Small intestine (tissue), 16 donors: Measurements from ENCODE around the gene FOXE1. TPM values are rescaled to one million over a fixed set of nuclear protein-coding genes. Genes with fewer than 3 reads are reported as not detected.

ENCODE experiments used
- DNase-seq, 2 donors: peaks; one replicate each; pipeline versions ENCODE4 v3.0.0 to v3.0.0-alpha.2; 2013
- FAIRE-seq: peaks from 2 replicates; lab custom pipeline; 2012; peaks lifted over from hg19 to GRCh38; lab: Jason Lieb, UNC
- H3K27ac ChIP-seq, 3 donors: one replicate each; pipeline ENCODE4 v1.5.1; 2013; ENCODE audit warnings: low read length in 2 of 3, mild to moderate bottlenecking in 2 of 3, control low read depth in 1 of 3, inconsistent platforms in 1 of 3, low read depth in 1 of 3, moderate library complexity in 1 of 3
- H3K27me3 ChIP-seq, 3 donors: one replicate each; pipeline ENCODE4 v1.6.1; 2013; ENCODE audit warnings: low read length in 3 of 3, inconsistent platforms in 1 of 3; ENCODE audit not compliant: control insufficient read depth in 3 of 3, insufficient read depth in 3 of 3
- H3K36me3 ChIP-seq, 3 donors: one replicate each; pipeline ENCODE4 v1.6.1; 2013; ENCODE audit warnings: low read length in 3 of 3, inconsistent platforms in 1 of 3, low read depth in 1 of 3, mild to moderate bottlenecking in 1 of 3, moderate library complexity in 1 of 3; ENCODE audit not compliant: control insufficient read depth in 3 of 3, insufficient read depth in 2 of 3
- H3K4me1 ChIP-seq, 3 donors: one replicate each; pipeline ENCODE4 v1.6.1; 2013; ENCODE audit warnings: low read length in 2 of 3, inconsistent platforms in 1 of 3, low read depth in 1 of 3, mild to moderate bottlenecking in 1 of 3, moderate library complexity in 1 of 3; ENCODE audit not compliant: control insufficient read depth in 3 of 3, insufficient read depth in 2 of 3
- H3K4me3 ChIP-seq, 3 donors: one replicate each; pipeline ENCODE4 v1.5.1; 2013; ENCODE audit warnings: low read length in 3 of 3, control low read depth in 1 of 3, inconsistent platforms in 1 of 3, low read depth in 1 of 3, mild to moderate bottlenecking in 1 of 3, moderate library complexity in 1 of 3
- H3K9me3 ChIP-seq, 2 donors: one replicate each; pipeline ENCODE4 v1.6.1; 2013; ENCODE audit warnings: low read depth in 1 of 2, low read length in 1 of 2; ENCODE audit not compliant: control insufficient read depth in 2 of 2, insufficient read depth in 1 of 2
- WGBS, 3 donors: extraction: QIAGEN DNeasy Blood & Tissue Kit; methylation state at CpG; one replicate each; pipeline ENCODE4 v1.1.7; 2013; 5-methylcytosine and 5-hydroxymethylcytosine counted together
- long read RNA-seq, 10 donors: transcript quantifications; one replicate each; lab custom pipeline, GENCODE V29; 2026
- polyA plus RNA-seq, 4 donors: library from polyadenylated mRNA; stranded (reverse) in 3 of 4; unstranded in 1 of 4; fragments of 200-250 nt in 3 of 4; fragments of 120-200 nt in 1 of 4; gene quantifications; one replicate each; pipeline versions ENCODE4 v1.2.1 to v1.2.3, GENCODE V29; 2013
- donor health status: healthy with polysubstance abuse.
- donor health status: control.
- donor health status: control.
- donor health status: Bipolar disorder and iron deficiency.
- donor health status: healthy.

The FOXE1 gene
- under 1 TPM in 1 of 4 donors, not detected in 3; 0.03 TPM for polyA plus RNA-seq
- long read RNA-seq, donor 1 = 0 reads
- long read RNA-seq, donor 2 = 0 reads
- long read RNA-seq, donor 3 = 0 reads
- long read RNA-seq, donor 4 = 0 reads
- long read RNA-seq, donor 5 = 0 reads
- long read RNA-seq, donor 6 = 0 reads
- long read RNA-seq, donor 7 = 0 reads
- long read RNA-seq, donor 8 = 0 reads
- long read RNA-seq, donor 9 = 0 reads
- long read RNA-seq, donor 10 = 0 reads

DNA sequence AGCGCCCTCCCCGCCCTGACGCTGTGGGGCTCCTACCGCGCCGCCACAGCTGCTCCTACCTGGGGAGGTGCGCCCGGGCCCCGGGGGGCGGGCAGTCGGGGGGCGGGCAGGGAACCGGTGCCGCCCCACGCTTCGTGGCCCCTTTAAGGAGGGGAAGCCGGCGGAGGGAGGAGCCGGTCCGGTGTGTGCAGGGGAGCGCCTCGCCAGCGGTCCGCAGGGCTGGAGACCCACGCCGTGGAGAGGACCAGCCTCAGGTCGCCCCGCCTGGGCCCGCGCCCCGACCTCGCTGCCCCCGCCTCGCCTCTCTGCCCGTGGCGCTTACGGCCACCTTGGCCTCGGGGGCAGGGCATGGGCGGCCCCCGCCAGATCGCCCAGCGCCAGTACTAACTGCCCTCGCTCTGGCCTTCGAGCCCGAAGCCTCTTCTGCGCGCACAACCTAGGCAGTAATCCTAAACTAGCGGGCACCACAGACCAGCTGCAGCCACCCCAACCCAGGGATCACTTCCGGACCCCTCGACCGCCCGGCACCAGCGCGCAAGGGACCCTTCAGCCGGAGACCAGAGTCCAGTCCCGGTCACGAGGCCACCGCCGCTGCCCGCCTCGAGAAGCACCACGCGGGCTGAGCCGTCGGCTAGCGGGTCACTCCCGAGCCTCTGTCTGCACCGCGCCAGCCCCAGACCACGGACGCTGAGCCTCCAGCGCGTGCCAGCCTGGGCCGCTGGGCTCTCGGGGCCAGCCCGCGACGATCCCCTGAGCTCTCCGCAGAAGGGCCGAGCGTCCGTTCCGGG, at the start of gene FOXE1:
TSS of gene FOXE1 (plus strand) at position 171 of the 788 bp plus-strand sequence. CDS start 689 bp downstream, outside the sequence.
- H3K9me3 ChIP-seq = peaks cover 0 to 2% of the 10 kb centered on the region in 2 donors
- DNase-seq (no peak), FAIRE-seq (no peak)
- 1 to 3% (median 2%) methylated on average over 51 to 83 of the region's 83 CpGs for WGBS, 3 donors
- H3K4me1 ChIP-seq = peaks cover 4 to 6% (median 4%) of the 10 kb centered on the region in 3 donors
- peak within 1 kb of the TSS in 1 of 3 donors; percentile 50 for H3K4me3 ChIP-seq
- H3K27me3 ChIP-seq = peaks cover 30 to 93% (median 71%) of the 10 kb centered on the region in 3 donors
- H3K36me3 ChIP-seq = no peaks in the 10 kb centered on the region
- no peak within 1 kb of the TSS for H3K27ac ChIP-seq

DNA sequence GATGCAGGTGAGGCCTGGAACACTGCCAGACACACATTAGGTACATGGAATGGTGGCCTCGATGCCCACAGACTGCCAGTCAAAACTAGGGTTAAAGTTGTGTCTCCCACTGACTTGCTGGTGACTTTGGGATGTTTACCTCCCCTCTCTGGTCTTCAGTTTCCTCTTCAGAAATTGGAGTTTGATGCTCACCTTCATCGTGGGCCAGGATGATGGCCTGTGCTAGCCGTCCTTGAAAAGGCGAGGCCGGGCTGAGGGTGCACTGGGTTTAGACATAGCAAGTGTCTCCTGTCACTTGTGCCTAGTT, 49.0 kb upstream of the FOXE1 start:
- DNase-seq (no peak), FAIRE-seq (no peak)
- Histone ChIP-seq H3K9me3 (no peaks in the 10 kb centered on the region), H3K4me1 (peaks cover 0 to 6% (median 0%) of the 10 kb centered on the region in 3 donors), H3K36me3 (no peaks in the 10 kb centered on the region), H3K4me3 (peak overlapping the region in 1 of 3 donors; percentile 22), H3K27me3 (peaks cover 0 to 24% (median 9%) of the 10 kb centered on the region in 3 donors), H3K27ac (peak overlapping the region in 1 of 3 donors; percentile 4)
- WGBS, 3 donors = 62 to 70% (median 65%) methylated on average over 5 of the region's 5 CpGs

DNA sequence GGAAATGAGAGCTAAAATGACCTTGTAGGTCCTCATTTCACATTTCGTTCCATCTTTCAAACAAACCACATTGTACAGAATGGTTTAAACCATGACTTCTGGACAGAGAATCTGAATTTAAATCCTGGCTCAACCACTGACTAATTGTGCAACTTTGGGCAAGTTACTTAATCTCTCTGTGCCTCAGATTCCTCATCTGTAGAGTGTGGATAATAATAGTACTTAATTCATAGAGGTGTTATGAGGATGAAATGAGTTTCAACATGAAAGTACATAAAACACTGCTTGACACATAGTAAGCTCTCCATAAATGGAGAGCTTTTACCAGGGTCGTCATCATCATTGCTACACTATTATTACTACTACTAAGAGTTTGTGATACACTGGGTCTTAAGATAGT, 46.3 kb upstream of the FOXE1 start:
- peaks cover 0 to 24% (median 9%) of the 10 kb centered on the region in 3 donors for H3K27me3 ChIP-seq
- H3K4me3 ChIP-seq = no peak overlapping the region
- H3K27ac ChIP-seq = no peak overlapping the region
- FAIRE-seq = no peak
- no peaks in the 10 kb centered on the region for H3K9me3 ChIP-seq
- WGBS, 3 donors = 68 to 81% (median 70%) methylated on average over 2 of the region's 2 CpGs
- peaks cover 0 to 6% (median 0%) of the 10 kb centered on the region in 3 donors for H3K4me1 ChIP-seq
- DNase-seq = no peak
- H3K36me3 ChIP-seq = no peaks in the 10 kb centered on the region

DNA sequence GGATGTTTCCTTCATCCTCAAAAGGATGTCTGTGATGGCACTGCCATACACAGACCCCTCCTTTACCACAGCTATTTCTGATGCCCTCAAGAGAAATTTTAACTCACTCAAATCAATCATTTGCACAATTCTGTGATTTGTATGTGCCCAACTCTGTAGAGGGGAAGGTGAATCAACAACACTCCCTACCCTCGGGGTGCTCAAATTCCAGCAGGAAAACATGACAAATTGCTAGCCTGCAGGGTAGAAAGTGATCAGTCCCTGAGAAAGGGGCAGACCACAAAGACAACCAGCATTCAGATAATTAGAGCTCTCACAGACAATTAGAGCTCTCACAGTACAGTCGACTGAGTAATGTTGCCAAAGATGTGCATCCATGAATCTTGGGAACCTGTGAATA, 45.3 kb upstream of the FOXE1 start:
- Histone ChIP-seq H3K27ac (no peak overlapping the region), H3K27me3 (peaks cover 0 to 24% (median 9%) of the 10 kb centered on the region in 3 donors), H3K36me3 (no peaks in the 10 kb centered on the region), H3K9me3 (no peaks in the 10 kb centered on the region), H3K4me3 (no peak overlapping the region), H3K4me1 (no peaks in the 10 kb centered on the region)
- WGBS, 3 donors = 47 to 68% (median 50%) methylated on average over 2 of the region's 2 CpGs
- DNase-seq (no peak), FAIRE-seq (no peak)

DNA sequence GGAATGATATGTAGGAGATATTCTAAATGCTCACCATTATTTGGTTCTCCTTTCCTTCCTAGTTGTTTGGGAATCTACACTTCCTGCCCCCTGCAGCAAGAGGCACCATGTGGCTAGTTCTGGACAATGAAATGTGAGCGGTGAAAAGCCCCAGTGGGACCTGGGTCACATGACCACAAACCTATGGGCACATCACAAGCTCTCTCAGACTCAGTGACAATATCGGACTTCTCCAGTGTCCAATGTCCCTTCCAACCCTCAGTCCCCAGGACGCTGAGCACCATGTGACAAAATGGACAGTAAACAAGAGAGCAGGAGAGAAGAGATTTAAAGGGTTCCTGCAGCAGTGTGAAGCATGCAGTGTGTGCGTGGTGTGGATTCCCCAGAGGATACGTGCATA, 44.6 kb upstream of the FOXE1 start:
- no peaks in the 10 kb centered on the region for H3K9me3 ChIP-seq
- no peak overlapping the region for H3K27ac ChIP-seq
- no peaks in the 10 kb centered on the region for H3K4me1 ChIP-seq
- H3K27me3 ChIP-seq = peaks cover 0 to 24% (median 9%) of the 10 kb centered on the region in 3 donors
- WGBS, 3 donors = 70 to 72% (median 70%) methylated on average over 5 of the region's 5 CpGs
- no peak overlapping the region for H3K4me3 ChIP-seq
- no peaks in the 10 kb centered on the region for H3K36me3 ChIP-seq
- no peak for FAIRE-seq
- no peak for DNase-seq

DNA sequence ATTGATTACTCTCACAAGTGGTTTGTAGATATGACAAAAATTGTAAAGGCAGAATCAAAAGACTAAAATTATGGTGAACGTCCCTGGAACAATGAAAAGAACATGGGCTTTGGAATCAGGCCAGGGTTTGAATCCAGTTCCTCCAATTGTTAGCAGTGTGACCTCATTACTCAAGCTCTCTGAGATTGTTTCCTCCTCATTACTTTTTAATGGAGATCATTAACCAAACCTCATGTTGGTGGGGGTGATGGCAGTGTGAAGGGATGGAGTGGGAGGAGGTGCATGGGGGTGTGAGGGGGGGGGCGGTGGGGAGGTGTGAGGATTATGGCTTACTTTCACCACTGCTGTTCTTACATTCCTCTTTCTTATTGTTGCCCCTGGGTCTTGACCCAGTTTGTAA, 44.1 kb upstream of the FOXE1 start:
- FAIRE-seq (no peak), DNase-seq (no peak)
- no peaks in the 10 kb centered on the region for H3K9me3 ChIP-seq
- H3K27me3 ChIP-seq = peaks cover 0 to 21% (median 9%) of the 10 kb centered on the region in 3 donors
- no peak overlapping the region for H3K4me3 ChIP-seq
- WGBS, 3 donors = 37 to 51% (median 44%) methylated on average over 2 of the region's 2 CpGs
- no peaks in the 10 kb centered on the region for H3K4me1 ChIP-seq
- H3K27ac ChIP-seq = no peak overlapping the region
- no peaks in the 10 kb centered on the region for H3K36me3 ChIP-seq

DNA sequence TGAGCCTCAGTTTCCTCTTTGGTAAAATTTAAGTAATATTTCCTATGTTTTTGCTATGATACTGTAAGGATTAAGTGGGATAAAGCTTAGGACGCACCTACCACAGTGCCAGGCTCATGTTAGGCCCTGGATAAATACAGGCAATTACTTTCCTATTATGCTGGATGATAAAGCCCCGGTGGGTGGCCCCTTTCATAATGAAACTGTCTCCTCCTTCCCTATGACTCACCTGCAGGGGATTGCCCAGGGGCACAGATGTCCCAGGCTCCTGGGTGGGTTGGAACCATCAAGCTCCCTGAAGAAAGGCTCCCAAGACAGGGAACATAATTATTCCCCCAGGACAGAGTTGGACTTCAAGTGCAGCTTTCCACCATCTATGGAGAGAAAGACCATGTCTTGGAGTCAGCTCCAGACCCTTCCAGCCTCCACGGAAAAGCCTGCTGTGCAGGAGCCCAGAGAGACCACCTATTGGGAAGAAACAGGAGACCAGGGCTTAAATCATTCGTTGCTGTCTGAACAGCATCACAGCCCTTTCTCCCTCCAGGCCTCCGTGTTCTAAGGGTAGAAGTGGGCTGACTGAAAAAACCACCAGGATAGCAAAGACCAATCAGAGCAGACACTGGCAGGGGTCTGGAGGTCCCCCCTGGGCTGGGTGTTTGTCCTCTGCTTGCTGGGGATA, 43.2 kb upstream of the FOXE1 start:
- H3K27me3 ChIP-seq = peaks cover 0 to 15% (median 6%) of the 10 kb centered on the region in 3 donors
- no peak for DNase-seq
- FAIRE-seq = no peak
- no peaks in the 10 kb centered on the region for H3K9me3 ChIP-seq
- WGBS, 3 donors = 61 to 70% (median 63%) methylated on average over 5 of the region's 5 CpGs
- H3K4me1 ChIP-seq = no peaks in the 10 kb centered on the region
- H3K27ac ChIP-seq = no peak overlapping the region
- H3K4me3 ChIP-seq = no peak overlapping the region
- H3K36me3 ChIP-seq = no peaks in the 10 kb centered on the region

DNA sequence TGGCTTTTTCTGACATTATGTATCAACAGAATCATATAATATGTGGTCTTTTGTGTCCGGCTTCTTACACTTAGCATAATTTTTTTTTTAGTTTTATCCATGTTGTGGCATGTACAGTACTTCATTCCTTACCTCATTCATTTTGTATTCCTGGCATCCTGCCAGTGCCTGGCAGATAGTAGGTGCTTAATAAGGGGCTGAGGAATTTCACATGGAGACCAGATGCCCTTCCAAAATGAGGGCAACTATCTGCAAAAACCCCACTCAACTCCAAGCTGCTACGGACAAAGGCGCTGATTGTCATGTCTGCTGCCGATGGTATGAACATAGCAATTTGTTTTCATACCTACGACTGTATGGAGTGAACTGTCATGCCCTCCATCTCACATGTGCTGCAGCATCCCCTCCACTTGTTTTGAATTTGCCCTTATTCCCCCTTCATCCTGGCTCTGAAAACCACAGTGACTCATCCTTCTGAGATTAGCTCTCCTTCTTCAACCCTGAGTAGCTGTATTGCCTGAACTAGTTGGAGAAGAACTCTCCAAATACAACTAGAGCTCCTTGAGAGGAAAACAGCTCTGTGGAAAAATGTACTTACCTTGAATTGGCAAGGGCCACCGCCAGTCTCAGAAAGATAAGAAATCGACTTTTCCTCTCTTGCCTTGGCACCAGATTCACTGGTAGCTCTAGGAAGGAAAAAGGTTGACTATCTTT, 41.3 kb upstream of the FOXE1 start:
- no peak for FAIRE-seq
- WGBS, 3 donors = 74 to 87% (median 77%) methylated on average over 7 of the region's 7 CpGs

More for the DNA sequence above, 41.3 kb upstream of the FOXE1 start:
- Histone ChIP-seq H3K27ac (no peak overlapping the region), H3K9me3 (no peaks in the 10 kb centered on the region), H3K4me3 (no peak overlapping the region), H3K4me1 (no peaks in the 10 kb centered on the region), H3K27me3 (peaks cover 0 to 9% (median 4%) of the 10 kb centered on the region in 3 donors), H3K36me3 (no peaks in the 10 kb centered on the region)
- no peak for DNase-seq
